Amygdala (tissue), 56 donors: ENCODE data around the gene AWAT1.
A peak's percentile ranks its signal among the peaks of the same experiment; 100 is the strongest.
"Not testable (repeated sequence)": the region's sequence is repeated elsewhere in the genome, so short reads cannot be mapped to it uniquely, and the experiment has no call there.

Source experiments
- DNase-seq, 56 donors: peaks; one replicate each; lab custom pipeline; 2025; lab: John Stamatoyannopoulos, UW

Gene AWAT1

GRCh38 chrX:70257423-70258288, 23.2 kb downstream of the AWAT1 start:
- no peak for DNase-seq

GRCh38 chrX:70260104-70260503, 25.6 kb downstream of the AWAT1 start, which contains the start of gene P2RY4:
P2RY4 (minus strand) TSS chrX:70260204; CDS start chrX:70259624, 580 bp downstream.
- DNase-seq: no peak

GRCh38 chrX:70262952-70263567, 28.6 kb downstream of the AWAT1 start:
- peak in 10 of 56 donors; percentile 0 to 6 (median 1) for DNase-seq

GRCh38 chrX:70264784-70265183, 30.3 kb downstream of the AWAT1 start:
- no peak for DNase-seq

- no peak for DNase-seq
Measured at GRCh38 chrX:70268034-70268433, 33.6 kb downstream of the AWAT1 start, which contains the start of gene ARR3. ARR3 (plus strand) TSS chrX:70268334; CDS start chrX:70269386, 1,052 bp downstream.

- DNase-seq: not testable (repeated sequence)
Measured at GRCh38 chrX:70274029-70274428, 39.6 kb downstream of the AWAT1 start.

GRCh38 chrX:70279081-70279480, 44.6 kb downstream of the AWAT1 start:
- DNase-seq: no peak

GRCh38 chrX:70280573-70280972, 46.1 kb downstream of the AWAT1 start:
- no peak for DNase-seq

- DNase-seq: no peak
Measured at GRCh38 chrX:70281951-70282350, 47.5 kb downstream of the AWAT1 start, which contains the start of gene RAB41. RAB41 (plus strand) TSS chrX:70282172; CDS start chrX:70282218, 46 bp downstream.

- no peak for DNase-seq
Measured at GRCh38 chrX:70289168-70289792, 54.8 kb downstream of the AWAT1 start.
